Testis (tissue), 2 donors: ENCODE data around the gene ABHD13.

ENCODE experiments used
- POLR2A ChIP-seq: fragments of 450-650 bp; IDR thresholded peaks from one replicate; pipeline ENCODE4 v1.6.1; 2017; ENCODE audit warnings: antibody characterized with exemption, mild to moderate bottlenecking, moderate library complexity
- TF ChIP-seq, protein P1 (sequence below), 3 experiments: fragments of 450-650 bp in 2 of 3; fragments of 200-600 bp in 1 of 3; sonication (generic) in 1 of 3; IDR thresholded peaks; one replicate each; pipeline ENCODE4 v1.5.1; 2016 to 2019; ENCODE audit warnings: antibody characterized with exemption in 3 of 3, mild to moderate bottlenecking in 2 of 3, moderate library complexity in 1 of 3

DNA sequence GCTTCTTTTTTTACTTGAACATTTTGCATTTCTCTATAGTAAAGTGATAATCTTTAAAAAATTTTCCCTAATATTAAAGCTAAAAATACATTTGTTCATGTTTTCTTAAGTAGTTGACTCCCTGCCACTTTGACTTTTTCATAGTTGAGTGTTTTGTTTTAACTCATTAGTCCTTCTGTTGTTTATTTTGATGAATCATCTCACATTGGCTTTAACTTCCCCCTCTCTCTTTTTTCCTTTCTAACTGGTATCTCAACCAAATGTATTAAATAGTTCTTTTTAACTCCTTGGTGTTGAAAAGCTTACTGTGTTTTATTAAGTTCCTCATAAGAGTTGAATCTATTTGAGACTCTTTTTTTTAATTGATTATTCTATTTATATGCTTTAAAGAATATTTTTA lies 54.1 kb downstream of the ABHD13 start:
- TF ChIP-seq, protein P1, sequence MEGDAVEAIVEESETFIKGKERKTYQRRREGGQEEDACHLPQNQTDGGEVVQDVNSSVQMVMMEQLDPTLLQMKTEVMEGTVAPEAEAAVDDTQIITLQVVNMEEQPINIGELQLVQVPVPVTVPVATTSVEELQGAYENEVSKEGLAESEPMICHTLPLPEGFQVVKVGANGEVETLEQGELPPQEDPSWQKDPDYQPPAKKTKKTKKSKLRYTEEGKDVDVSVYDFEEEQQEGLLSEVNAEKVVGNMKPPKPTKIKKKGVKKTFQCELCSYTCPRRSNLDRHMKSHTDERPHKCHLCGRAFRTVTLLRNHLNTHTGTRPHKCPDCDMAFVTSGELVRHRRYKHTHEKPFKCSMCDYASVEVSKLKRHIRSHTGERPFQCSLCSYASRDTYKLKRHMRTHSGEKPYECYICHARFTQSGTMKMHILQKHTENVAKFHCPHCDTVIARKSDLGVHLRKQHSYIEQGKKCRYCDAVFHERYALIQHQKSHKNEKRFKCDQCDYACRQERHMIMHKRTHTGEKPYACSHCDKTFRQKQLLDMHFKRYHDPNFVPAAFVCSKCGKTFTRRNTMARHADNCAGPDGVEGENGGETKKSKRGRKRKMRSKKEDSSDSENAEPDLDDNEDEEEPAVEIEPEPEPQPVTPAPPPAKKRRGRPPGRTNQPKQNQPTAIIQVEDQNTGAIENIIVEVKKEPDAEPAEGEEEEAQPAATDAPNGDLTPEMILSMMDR (IDR thresholded peaks at IDR 0.05): no peak
- TF ChIP-seq POLR2A: no peak
